ENCODE results near the gene PTPRR. TPM values are rescaled to one million over a fixed set of nuclear protein-coding genes. Genes with fewer than 3 reads are reported as not detected.
A peak's percentile ranks its signal among the peaks of the same experiment; 100 is the strongest.

The PTPRR gene
- total RNA-seq, 2 donors from 2014 or later: 0.37 to 0.51 TPM

- Histone ChIP-seq H3K27me3 (no peaks in the 10 kb centered on the region), H3K4me3 (no peak overlapping the region), H3K27ac (peak overlapping the region in 1 of 2 donors; percentile 7), H3K4me1 (no peaks in the 10 kb centered on the region), H3K9me3 (no peaks in the 10 kb centered on the region), H3K36me3 (no peaks in the 10 kb centered on the region)
- no peak for DNase-seq (ENCODE audit: low spot score)
- TF ChIP-seq CTCF (IDR thresholded peaks at IDR 0.05): no peak
Observed at GRCh38 chr12:70660620-70661219, 259.8 kb downstream of the PTPRR start.

GRCh38 chr12:70660002-70660604 is 260.4 kb downstream of the PTPRR start:
- TF ChIP-seq CTCF (IDR thresholded peaks at IDR 0.05): no peak
- no peak overlapping the region for H3K27ac ChIP-seq
- H3K4me1 ChIP-seq: no peaks in the 10 kb centered on the region
- DNase-seq (ENCODE audit: low spot score): no peak
- no peaks in the 10 kb centered on the region for H3K27me3 ChIP-seq
- no peaks in the 10 kb centered on the region for H3K36me3 ChIP-seq
- no peaks in the 10 kb centered on the region for H3K9me3 ChIP-seq
- no peak overlapping the region for H3K4me3 ChIP-seq

- Histone ChIP-seq H3K4me3 (no peak overlapping the region), H3K9me3 (no peaks in the 10 kb centered on the region)
- DNase-seq (ENCODE audit: low spot score): no peak
Observed at GRCh38 chr12:70659077-70659606, 261.4 kb downstream of the PTPRR start.

GRCh38 chr12:70657616-70658286 is 262.8 kb downstream of the PTPRR start:
- DNase-seq (ENCODE audit: low spot score): no peak
- H3K9me3 ChIP-seq: no peaks in the 10 kb centered on the region

More at GRCh38 chr12:70659077-70659606, 261.4 kb downstream of the PTPRR start:
- H3K4me1 ChIP-seq: no peaks in the 10 kb centered on the region
- no peaks in the 10 kb centered on the region for H3K27me3 ChIP-seq
- no peak overlapping the region for H3K27ac ChIP-seq
- no peak for TF ChIP-seq CTCF (IDR thresholded peaks at IDR 0.05)
- no peaks in the 10 kb centered on the region for H3K36me3 ChIP-seq

GRCh38 chr12:70652451-70652850 is 268.1 kb downstream of the PTPRR start:
- Histone ChIP-seq H3K27me3 (no peaks in the 10 kb centered on the region), H3K4me1 (peaks cover 0 to 18% of the 10 kb centered on the region in 2 donors), H3K9me3 (no peaks in the 10 kb centered on the region), H3K36me3 (no peaks in the 10 kb centered on the region), H3K4me3 (no peak overlapping the region), H3K27ac (no peak overlapping the region)
- DNase-seq (ENCODE audit: low spot score): no peak
- TF ChIP-seq CTCF (IDR thresholded peaks at IDR 0.05): no peak

More at GRCh38 chr12:70657616-70658286, 262.8 kb downstream of the PTPRR start:
- TF ChIP-seq CTCF (IDR thresholded peaks at IDR 0.05): no peak
- no peaks in the 10 kb centered on the region for H3K27me3 ChIP-seq
- no peak overlapping the region for H3K27ac ChIP-seq
- no peaks in the 10 kb centered on the region for H3K4me1 ChIP-seq
- H3K4me3 ChIP-seq: no peak overlapping the region
- H3K36me3 ChIP-seq: no peaks in the 10 kb centered on the region

Data from right atrium auricular region (tissue), 2 donors.